K562 treated with DMSO at 1 percent for 4 hours (cell line): ENCODE measurements around the gene CDK8. TPM values are rescaled to one million over a fixed set of nuclear protein-coding genes. Genes with fewer than 3 reads are reported as not detected.

ENCODE experiments used
- total RNA-seq: library from RNA; unstranded; fragments of 300-600 nt; gene quantifications from 2 replicates; pipeline ENCODE4 v1.2.3, GENCODE V29; 2022; ENCODE audit not compliant: insufficient read depth

The CDK8 gene
- total RNA-seq, result 20.9 and 21.0 TPM in 2 replicates

DNA sequence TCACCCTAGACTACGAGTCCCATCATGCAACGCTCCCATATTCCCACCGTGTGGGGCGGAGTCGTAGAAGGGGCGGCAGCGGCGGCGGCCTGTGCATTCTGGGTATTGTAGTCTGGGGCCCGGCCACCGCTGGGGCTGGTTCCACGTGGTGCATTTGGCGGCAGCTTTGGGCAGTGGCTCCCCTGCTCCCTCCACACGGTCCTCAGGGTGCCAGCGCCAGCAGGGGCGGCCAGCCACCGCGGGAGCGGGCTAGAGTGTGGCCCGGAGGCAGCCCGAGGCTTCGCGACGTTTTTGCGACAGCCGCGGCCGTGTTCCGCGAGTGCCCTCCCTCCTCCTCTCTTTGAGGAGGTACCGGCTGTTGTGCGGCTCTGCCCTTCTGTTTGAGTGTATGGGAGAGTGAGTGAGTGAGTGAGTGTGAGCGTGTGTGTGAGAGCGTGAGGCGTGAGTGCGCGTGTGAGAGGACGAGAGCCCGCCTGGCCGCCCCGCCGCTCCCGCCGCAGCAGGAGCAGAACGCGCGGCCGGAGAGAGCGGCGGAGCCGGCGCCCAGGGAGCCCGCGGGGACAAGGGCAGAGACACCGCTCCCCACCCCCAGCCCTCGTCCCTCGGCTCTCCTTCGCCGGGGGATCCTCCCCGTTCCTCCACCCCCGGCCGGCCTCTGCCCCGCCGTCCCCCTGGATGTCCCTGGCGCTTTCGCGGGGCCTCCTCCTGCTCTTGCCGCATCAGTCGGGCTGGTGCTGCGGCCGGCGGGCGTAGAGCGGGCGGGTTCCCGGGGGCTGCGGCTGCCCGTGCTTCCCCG, at the start of gene CDK8:
Gene CDK8, plus strand, starts transcription at position 343 of the 796 bp plus-strand sequence. CDS start 513 bp downstream, outside the sequence.

GRCh38 chr13:26221721-26222519, 32.0 kb upstream of the CDK8 start, which contains the start of gene RNF6:
Gene RNF6 (minus strand): TSS chr13:26222314. CDS start chr13:26219649, 2,665 bp downstream.

Other genes with a start within 250 kb of the CDK8 start
- gene SHISA2, start 202.1 kb upstream of the CDK8 start, total RNA-seq, result not detected in 2 replicates
- 14.5 and 16.6 TPM in 2 replicates for gene RNF6, start 31.8 kb upstream of the CDK8 start, total RNA-seq